ENCODE measurements around the gene MORF4L1. TPM values are rescaled to one million over a fixed set of nuclear protein-coding genes. Genes with fewer than 3 reads are reported as not detected.

The MORF4L1 gene
- total RNA-seq, 1 donor from 2014 or later, result 930 TPM

DNA sequence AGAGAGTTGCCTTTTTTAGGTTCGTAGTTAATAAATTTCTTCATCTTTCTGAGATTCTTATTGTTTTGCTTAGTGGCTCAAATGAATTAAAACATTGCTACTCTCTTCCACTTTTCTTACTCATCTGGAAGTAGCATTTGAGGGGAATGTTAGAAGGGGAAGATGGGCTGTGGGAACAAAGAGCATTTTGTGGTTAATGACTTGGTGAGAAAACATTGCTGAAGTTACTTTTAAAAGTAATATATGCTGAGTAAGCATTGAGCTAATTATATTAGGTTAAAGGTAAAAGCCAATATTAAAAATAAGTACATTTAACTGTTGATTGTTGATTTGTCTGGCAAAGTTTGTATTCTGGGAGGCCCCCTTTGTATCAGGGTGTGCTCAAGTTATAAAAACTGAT, 5.7 kb downstream of the MORF4L1 start:
- H3K9ac ChIP-seq, result no peak overlapping the region
- peaks cover 15% of the 10 kb centered on the region for H3K36me3 ChIP-seq
- Mint-ChIP-seq H3K36me3 (peaks cover 17% of the 10 kb centered on the region), H3K27me3 (ENCODE audit: insufficient read depth, low read depth) (peaks cover 11% of the 10 kb centered on the region), H3K4me1 (peaks cover 33% of the 10 kb centered on the region), H3K4me3 (no peak overlapping the region), H3K9me3 (no peaks in the 10 kb centered on the region), H3K27ac (no peak overlapping the region)
- H3K79me2 ChIP-seq (ENCODE audit: low read depth), result peaks cover 99% of the 10 kb centered on the region
- peaks cover 54% of the 10 kb centered on the region for H3K4me1 ChIP-seq
- H3F3A ChIP-seq (ENCODE audit: low read depth), result peaks cover 12% of the 10 kb centered on the region
- no peaks in the 10 kb centered on the region for H3K27me3 ChIP-seq
- peak overlapping the region; percentile 56 for H3K4me2 ChIP-seq
- peak overlapping the region; percentile 10 for H3K4me3 ChIP-seq
- no peak for DNase-seq (ENCODE audit: low spot score)
- H2AFZ ChIP-seq (replicated peaks), result no peak overlapping the region
- H3K27ac ChIP-seq, result peak overlapping the region; percentile 11
- no peaks in the 10 kb centered on the region for H3K9me3 ChIP-seq (ENCODE audit: low read depth)
- TF ChIP-seq EZH2 (IDR thresholded peaks at IDR 0.05) (no peak), EZH2phosphoT487 (IDR thresholded peaks at IDR 0.05) (no peak)
- TF ChIP-seq, protein P1, sequence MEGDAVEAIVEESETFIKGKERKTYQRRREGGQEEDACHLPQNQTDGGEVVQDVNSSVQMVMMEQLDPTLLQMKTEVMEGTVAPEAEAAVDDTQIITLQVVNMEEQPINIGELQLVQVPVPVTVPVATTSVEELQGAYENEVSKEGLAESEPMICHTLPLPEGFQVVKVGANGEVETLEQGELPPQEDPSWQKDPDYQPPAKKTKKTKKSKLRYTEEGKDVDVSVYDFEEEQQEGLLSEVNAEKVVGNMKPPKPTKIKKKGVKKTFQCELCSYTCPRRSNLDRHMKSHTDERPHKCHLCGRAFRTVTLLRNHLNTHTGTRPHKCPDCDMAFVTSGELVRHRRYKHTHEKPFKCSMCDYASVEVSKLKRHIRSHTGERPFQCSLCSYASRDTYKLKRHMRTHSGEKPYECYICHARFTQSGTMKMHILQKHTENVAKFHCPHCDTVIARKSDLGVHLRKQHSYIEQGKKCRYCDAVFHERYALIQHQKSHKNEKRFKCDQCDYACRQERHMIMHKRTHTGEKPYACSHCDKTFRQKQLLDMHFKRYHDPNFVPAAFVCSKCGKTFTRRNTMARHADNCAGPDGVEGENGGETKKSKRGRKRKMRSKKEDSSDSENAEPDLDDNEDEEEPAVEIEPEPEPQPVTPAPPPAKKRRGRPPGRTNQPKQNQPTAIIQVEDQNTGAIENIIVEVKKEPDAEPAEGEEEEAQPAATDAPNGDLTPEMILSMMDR (IDR thresholded peaks at IDR 0.05), result no peak
- H4K20me1 ChIP-seq (ENCODE audit: low read depth), result peaks cover 98% of the 10 kb centered on the region

DNA sequence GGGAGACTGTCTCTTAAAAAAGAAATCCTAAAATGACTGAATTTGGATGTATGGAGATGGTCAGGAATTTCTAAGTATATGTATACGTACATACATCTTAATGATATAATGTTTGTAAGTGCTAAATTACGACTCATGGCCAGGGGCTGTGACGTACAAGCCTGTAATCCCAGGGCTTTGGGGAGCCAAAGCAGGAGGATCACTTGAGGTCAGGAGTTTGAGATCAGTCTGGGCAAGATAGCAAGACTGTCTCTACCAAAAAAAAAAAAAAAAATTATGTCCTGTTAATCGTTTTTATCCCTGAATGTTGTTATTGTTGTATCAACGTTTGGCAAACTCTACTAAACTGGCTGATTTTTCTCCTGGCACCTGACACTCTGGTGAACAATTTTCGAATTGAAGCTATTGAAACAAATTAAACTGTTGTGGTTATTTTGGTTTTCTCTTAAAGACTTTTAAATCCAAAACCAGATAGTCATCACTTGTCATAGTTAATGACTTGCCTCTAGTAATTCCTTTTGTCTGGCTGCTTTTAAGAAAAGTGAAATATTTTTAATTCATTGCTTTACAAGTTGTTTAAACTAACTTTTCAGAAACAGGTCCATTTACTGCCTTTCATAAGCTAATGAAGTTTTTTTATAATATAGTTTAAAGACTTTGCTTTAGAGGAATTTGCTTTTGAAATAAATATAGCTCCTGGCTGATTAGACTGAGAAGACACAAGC, 7.0 kb downstream of the MORF4L1 start:
- DNase-seq (ENCODE audit: low spot score), result no peak
- H3K4me2 ChIP-seq, result peak overlapping the region; percentile 56
- H2AFZ ChIP-seq (replicated peaks), result no peak overlapping the region
- Mint-ChIP-seq H3K36me3 (peaks cover 20% of the 10 kb centered on the region), H3K4me1 (peaks cover 34% of the 10 kb centered on the region), H3K9me3 (no peaks in the 10 kb centered on the region), H3K27ac (no peak overlapping the region), H3K4me3 (no peak overlapping the region), H3K27me3 (ENCODE audit: insufficient read depth, low read depth) (peaks cover 3% of the 10 kb centered on the region)
- H3K27me3 ChIP-seq, result no peaks in the 10 kb centered on the region
- peaks cover 53% of the 10 kb centered on the region for H3K4me1 ChIP-seq
- no peak overlapping the region for H3K4me3 ChIP-seq
- H3K79me2 ChIP-seq (ENCODE audit: low read depth), result peaks cover 100% of the 10 kb centered on the region
- H3K27ac ChIP-seq, result no peak overlapping the region
- H3F3A ChIP-seq (ENCODE audit: low read depth), result peaks cover 8% of the 10 kb centered on the region
- H3K36me3 ChIP-seq, result peaks cover 20% of the 10 kb centered on the region
- no peak for TF ChIP-seq EZH2 (IDR thresholded peaks at IDR 0.05)
- TF ChIP-seq, protein P1 (IDR thresholded peaks at IDR 0.05), result no peak
- no peak for TF ChIP-seq EZH2phosphoT487 (IDR thresholded peaks at IDR 0.05)
- no peaks in the 10 kb centered on the region for H3K9me3 ChIP-seq (ENCODE audit: low read depth)
- no peak overlapping the region for H3K9ac ChIP-seq
- H4K20me1 ChIP-seq (ENCODE audit: low read depth), result peaks cover 100% of the 10 kb centered on the region

DNA sequence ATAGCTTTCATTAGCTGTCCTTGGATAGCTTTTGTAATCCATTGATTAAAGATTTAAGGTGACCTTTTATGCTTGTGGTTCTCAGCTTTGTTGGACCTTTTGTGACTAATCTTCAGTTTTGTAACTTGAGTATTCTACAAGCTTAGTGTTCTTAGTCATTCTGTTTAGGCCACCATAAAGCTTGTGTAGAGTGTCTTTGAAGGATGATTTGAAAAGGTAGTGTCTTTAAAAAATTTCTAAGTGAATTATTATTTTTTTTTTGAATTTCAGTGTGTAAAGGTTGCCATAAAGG, 7.5 kb downstream of the MORF4L1 start:
- H3K27ac Mint-ChIP-seq, result no peak overlapping the region
- H3K4me2 ChIP-seq, result peak overlapping the region; percentile 56
- H3K36me3 Mint-ChIP-seq, result peaks cover 15% of the 10 kb centered on the region

More for the DNA sequence above, 7.5 kb downstream of the MORF4L1 start:
- no peak overlapping the region for H2AFZ ChIP-seq (replicated peaks)
- H3K9me3 ChIP-seq (ENCODE audit: low read depth), result no peaks in the 10 kb centered on the region
- peaks cover 100% of the 10 kb centered on the region for H3K79me2 ChIP-seq (ENCODE audit: low read depth)
- H4K20me1 ChIP-seq (ENCODE audit: low read depth), result peaks cover 100% of the 10 kb centered on the region
- no peak overlapping the region for H3K9ac ChIP-seq
- no peak overlapping the region for H3K4me3 ChIP-seq
- H3K27me3 Mint-ChIP-seq (ENCODE audit: insufficient read depth, low read depth), result peaks cover 2% of the 10 kb centered on the region
- peaks cover 25% of the 10 kb centered on the region for H3K36me3 ChIP-seq
- H3K4me1 ChIP-seq, result peaks cover 48% of the 10 kb centered on the region
- no peak for TF ChIP-seq EZH2 (IDR thresholded peaks at IDR 0.05)
- no peak for TF ChIP-seq EZH2phosphoT487 (IDR thresholded peaks at IDR 0.05)
- TF ChIP-seq, protein P1 (IDR thresholded peaks at IDR 0.05), result no peak
- no peak overlapping the region for H3K27ac ChIP-seq
- H3F3A ChIP-seq (ENCODE audit: low read depth), result peaks cover 13% of the 10 kb centered on the region
- no peaks in the 10 kb centered on the region for H3K27me3 ChIP-seq
- H3K4me3 Mint-ChIP-seq, result no peak overlapping the region
- DNase-seq (ENCODE audit: low spot score), result no peak
- peaks cover 29% of the 10 kb centered on the region for H3K4me1 Mint-ChIP-seq
- no peaks in the 10 kb centered on the region for H3K9me3 Mint-ChIP-seq
